Measurements from ENCODE around the gene CPNE1. TPM values are rescaled to one million over a fixed set of nuclear protein-coding genes. Genes with fewer than 3 reads are reported as not detected.
A peak's percentile ranks its signal among the peaks of the same experiment; 100 is the strongest.

CPNE1 gene
- total RNA-seq, 1 experiment from 2014 or later = 222 TPM

DNA sequence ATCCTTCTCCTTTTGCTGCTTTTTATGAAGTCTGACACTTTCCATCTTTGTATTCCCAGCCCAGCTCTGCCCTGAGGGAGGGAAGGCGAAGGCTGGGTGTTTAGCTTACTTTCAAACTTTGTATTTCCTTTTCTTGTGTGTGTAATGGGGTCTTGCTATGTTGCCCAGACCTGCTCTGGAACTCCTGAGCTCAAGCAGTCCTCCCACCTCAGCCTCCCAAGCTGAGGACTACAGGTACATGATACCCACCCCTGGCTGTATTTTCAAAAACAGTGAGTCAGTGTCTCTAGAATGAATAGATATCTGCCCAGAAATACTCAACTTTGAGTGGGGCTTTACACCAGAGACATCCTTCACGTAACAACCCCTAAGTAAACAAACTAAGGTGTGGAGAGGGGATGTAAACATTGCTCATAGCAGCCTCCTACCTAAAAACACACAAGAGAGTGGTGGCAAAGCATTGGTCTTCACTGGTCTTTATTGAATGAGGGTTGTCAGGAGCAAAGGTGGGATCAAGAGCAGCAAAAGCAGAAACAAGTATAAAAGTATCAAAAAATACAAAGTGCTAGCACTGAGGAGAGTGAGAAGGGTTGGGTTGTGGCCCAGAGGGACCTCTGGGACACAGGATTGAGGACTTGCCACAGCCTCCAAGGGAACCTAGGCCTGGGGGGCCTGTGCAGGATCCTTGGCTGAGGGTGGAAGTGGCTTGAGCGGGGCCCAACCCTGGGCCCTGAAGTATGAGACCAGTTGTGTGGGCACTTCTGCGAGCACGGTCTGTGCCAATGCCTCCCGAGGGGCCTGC lies 38.9 kb downstream of the CPNE1 start:
- intact Hi-C loops (cut with micrococcal nuclease) = no loop called here
- BruUV-seq (replicated peaks) = no TSS peak
- Histone ChIP-seq H3K4me3 (ENCODE audit: low read length) (no peak overlapping the region), H3F3A (ENCODE audit: low read length, unreplicated experiment) (no peaks in the 10 kb centered on the region), H3K9ac (ENCODE audit: low read length) (no peak overlapping the region), H3K36me3 (ENCODE audit: low read depth, low read length) (peaks cover 40% of the 10 kb centered on the region), H3K27me3 (ENCODE audit: low read length) (no peaks in the 10 kb centered on the region), H3K9me3 (ENCODE audit: low read length) (no peaks in the 10 kb centered on the region), H3K4me1 (ENCODE audit: insufficient read depth, low read length) (peaks cover 13% of the 10 kb centered on the region), H3K9me2 (replicated peaks; ENCODE audit: low read length) (no peaks in the 10 kb centered on the region), H4K20me1 (ENCODE audit: low read length) (no peaks in the 10 kb centered on the region), H3K4me2 (ENCODE audit: low read length) (no peak overlapping the region), H3K27ac (ENCODE audit: low read length) (peak overlapping the region; percentile 16; the same call in 1 of the 2 replicates), H2AFZ (ENCODE audit: low read length) (no peak overlapping the region), H3K79me2 (ENCODE audit: low read length) (no peaks in the 10 kb centered on the region)
- TF ChIP-seq, protein P1, sequence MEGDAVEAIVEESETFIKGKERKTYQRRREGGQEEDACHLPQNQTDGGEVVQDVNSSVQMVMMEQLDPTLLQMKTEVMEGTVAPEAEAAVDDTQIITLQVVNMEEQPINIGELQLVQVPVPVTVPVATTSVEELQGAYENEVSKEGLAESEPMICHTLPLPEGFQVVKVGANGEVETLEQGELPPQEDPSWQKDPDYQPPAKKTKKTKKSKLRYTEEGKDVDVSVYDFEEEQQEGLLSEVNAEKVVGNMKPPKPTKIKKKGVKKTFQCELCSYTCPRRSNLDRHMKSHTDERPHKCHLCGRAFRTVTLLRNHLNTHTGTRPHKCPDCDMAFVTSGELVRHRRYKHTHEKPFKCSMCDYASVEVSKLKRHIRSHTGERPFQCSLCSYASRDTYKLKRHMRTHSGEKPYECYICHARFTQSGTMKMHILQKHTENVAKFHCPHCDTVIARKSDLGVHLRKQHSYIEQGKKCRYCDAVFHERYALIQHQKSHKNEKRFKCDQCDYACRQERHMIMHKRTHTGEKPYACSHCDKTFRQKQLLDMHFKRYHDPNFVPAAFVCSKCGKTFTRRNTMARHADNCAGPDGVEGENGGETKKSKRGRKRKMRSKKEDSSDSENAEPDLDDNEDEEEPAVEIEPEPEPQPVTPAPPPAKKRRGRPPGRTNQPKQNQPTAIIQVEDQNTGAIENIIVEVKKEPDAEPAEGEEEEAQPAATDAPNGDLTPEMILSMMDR (conservative IDR thresholded peaks at IDR 0.05; ENCODE audit: low read depth, low read length) = no peak
- TF ChIP-seq EZH2 (IDR thresholded peaks at IDR 0.05; ENCODE audit: low read length, unreplicated experiment) (no peak), EZH2phosphoT487 (IDR thresholded peaks at IDR 0.05; ENCODE audit: borderline replicate concordance, low read length) (no peak)
- ChIA-PET CTCF (no interaction called here), POLR2A (ENCODE audit: unreplicated experiment) (no interaction called here)
- peak; percentile 91 for ATAC-seq
- peak; percentile 43 for DNase-seq

DNA sequence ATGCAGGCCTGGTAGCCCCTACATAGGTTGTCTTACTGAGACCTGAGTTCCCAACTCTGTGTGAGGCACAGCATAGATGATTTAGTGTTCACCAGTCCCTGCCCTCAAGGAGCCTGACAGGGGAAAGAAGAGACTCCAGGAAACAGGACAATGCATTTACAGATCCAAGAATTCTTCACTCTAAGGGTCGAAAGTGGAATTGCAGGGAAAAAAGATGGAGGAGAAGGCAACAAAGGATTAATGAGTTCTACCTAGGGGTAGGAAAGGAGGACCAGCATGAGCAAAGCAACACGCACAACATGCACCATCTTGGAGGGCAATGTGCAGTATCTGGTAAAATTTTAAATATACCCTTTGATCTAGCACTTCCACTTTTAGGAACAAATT lies 43.1 kb downstream of the CPNE1 start:
- ChIA-PET POLR2A (ENCODE audit: unreplicated experiment) (no interaction called here), CTCF (no interaction called here)
- ATAC-seq = no peak
- Histone ChIP-seq H3K79me2 (ENCODE audit: low read length) (peaks cover 15% of the 10 kb centered on the region), H3F3A (ENCODE audit: low read length, unreplicated experiment) (no peaks in the 10 kb centered on the region), H3K4me1 (ENCODE audit: insufficient read depth, low read length) (peaks cover 38% of the 10 kb centered on the region), H3K27ac (ENCODE audit: low read length) (no peak overlapping the region), H3K9me3 (ENCODE audit: low read length) (no peaks in the 10 kb centered on the region), H3K9ac (ENCODE audit: low read length) (no peak overlapping the region), H3K4me2 (ENCODE audit: low read length) (no peak overlapping the region), H3K4me3 (ENCODE audit: low read length) (no peak overlapping the region), H3K27me3 (ENCODE audit: low read length) (no peaks in the 10 kb centered on the region), H3K9me2 (replicated peaks; ENCODE audit: low read length) (no peaks in the 10 kb centered on the region), H4K20me1 (ENCODE audit: low read length) (no peaks in the 10 kb centered on the region), H3K36me3 (ENCODE audit: low read depth, low read length) (peaks cover 19% of the 10 kb centered on the region), H2AFZ (ENCODE audit: low read length) (no peak overlapping the region)
- BruUV-seq (replicated peaks) = no TSS peak
- no peak for DNase-seq
- TF ChIP-seq EZH2 (IDR thresholded peaks at IDR 0.05; ENCODE audit: low read length, unreplicated experiment) = no peak
- TF ChIP-seq, protein P1 (conservative IDR thresholded peaks at IDR 0.05; ENCODE audit: low read depth, low read length) = peak; percentile 32; the same call in 1 of the 2 replicates
- intact Hi-C loops (cut with micrococcal nuclease) = no loop called here

DNA sequence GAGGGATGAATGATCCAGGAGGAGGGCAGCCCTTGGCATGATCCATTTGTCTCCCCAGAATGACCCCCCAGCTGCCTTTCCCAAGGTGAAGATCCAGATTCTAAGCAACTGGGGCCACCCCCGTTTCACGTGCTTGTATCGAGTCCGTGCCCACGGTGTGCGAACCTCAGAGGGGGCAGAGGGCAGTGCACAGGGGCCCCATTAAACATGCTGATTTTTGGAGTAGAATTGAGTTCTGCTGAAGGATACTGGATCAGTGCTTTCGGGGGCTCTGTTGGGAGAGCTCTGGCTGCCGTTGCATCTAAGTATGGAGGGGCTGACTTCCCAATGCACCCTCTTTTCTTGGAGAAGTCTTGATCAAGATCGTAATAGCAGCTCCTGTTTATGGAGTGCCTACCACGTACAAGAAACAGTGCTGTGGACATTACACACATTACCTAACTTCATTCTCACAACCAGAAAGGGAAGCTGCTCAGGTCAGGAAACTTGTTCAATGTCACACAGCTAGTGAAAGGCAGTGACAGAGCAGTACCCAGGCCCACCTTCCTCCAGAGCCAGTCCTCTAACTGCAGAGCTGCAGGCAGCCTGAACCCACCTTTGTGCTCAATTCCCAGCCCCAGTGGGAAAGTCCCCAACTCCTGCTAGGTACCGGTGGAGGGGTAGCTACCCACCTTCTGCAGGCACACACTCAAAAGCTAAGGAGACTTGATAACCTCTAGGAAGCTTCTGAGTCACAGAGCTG lies 43.7 kb downstream of the CPNE1 start:
- Histone ChIP-seq H3K9me2 (replicated peaks; ENCODE audit: low read length) (no peaks in the 10 kb centered on the region), H3K36me3 (ENCODE audit: low read depth, low read length) (peaks cover 14% of the 10 kb centered on the region; the same call in 1 of the 2 replicates), H3K4me1 (ENCODE audit: insufficient read depth, low read length) (peaks cover 32% of the 10 kb centered on the region), H4K20me1 (ENCODE audit: low read length) (no peaks in the 10 kb centered on the region), H3F3A (ENCODE audit: low read length, unreplicated experiment) (no peaks in the 10 kb centered on the region), H3K4me2 (ENCODE audit: low read length) (no peak overlapping the region), H3K4me3 (ENCODE audit: low read length) (no peak overlapping the region), H3K27ac (ENCODE audit: low read length) (no peak overlapping the region), H3K79me2 (ENCODE audit: low read length) (peaks cover 15% of the 10 kb centered on the region), H3K9me3 (ENCODE audit: low read length) (no peaks in the 10 kb centered on the region), H3K9ac (ENCODE audit: low read length) (no peak overlapping the region), H2AFZ (ENCODE audit: low read length) (no peak overlapping the region), H3K27me3 (ENCODE audit: low read length) (no peaks in the 10 kb centered on the region)
- DNase-seq = no peak
- no peak for ATAC-seq
- ChIA-PET CTCF (no interaction called here), POLR2A (ENCODE audit: unreplicated experiment) (no interaction called here)
- BruUV-seq (replicated peaks) = no TSS peak
- TF ChIP-seq EZH2 (IDR thresholded peaks at IDR 0.05; ENCODE audit: low read length, unreplicated experiment) = no peak
- TF ChIP-seq, protein P1 (conservative IDR thresholded peaks at IDR 0.05; ENCODE audit: low read depth, low read length) = no peak
- no peak for TF ChIP-seq EZH2phosphoT487 (IDR thresholded peaks at IDR 0.05; ENCODE audit: borderline replicate concordance, low read length)
- intact Hi-C loops (cut with micrococcal nuclease) = no loop called here
